Motor neuron (in vitro differentiated cells): ENCODE results near the gene SPN. TPM values are rescaled to one million over a fixed set of nuclear protein-coding genes. Genes with fewer than 3 reads are reported as not detected.

Experiments
- total RNA-seq, 8 experiments: library from RNA; unstranded; fragments of 300-600 nt; gene quantifications; 2 replicates each; pipeline versions ENCODE4 v1.2.3 to v1.2.4, GENCODE V29; 2022

SPN gene
- total RNA-seq, 8 experiments from 2014 or later = 0.07 to 1.1 (median 0.35) TPM

Other genes starting within 250 kb of the SPN start
- gene BOLA2, start 208.9 kb upstream of the SPN start, total RNA-seq = 10 to 100 TPM; 16.0 to 38.7 (median 25.1) TPM
- 10 to 100 TPM in 6 of 8 experiments, 1 to 10 TPM in 2; 7.7 to 25.4 (median 12.4) TPM for gene SLX1B, start 208.7 kb upstream of the SPN start, total RNA-seq
- gene SULT1A4, start 203.3 kb upstream of the SPN start, total RNA-seq = 10 to 100 TPM in 1 of 8 experiments, 1 to 10 TPM in 2, under 1 TPM in 5; 0.16 to 18.4 (median 0.83) TPM
- 10 to 100 TPM in 4 of 8 experiments, 1 to 10 TPM in 4; 3.4 to 43.7 (median 11.4) TPM for gene NPIPB12, start 156.8 kb upstream of the SPN start, total RNA-seq
- 100 to 1,000 TPM in 1 of 8 experiments, 10 to 100 TPM in 7; 37.7 to 133 (median 52.8) TPM for gene QPRT, start 15.9 kb downstream of the SPN start, total RNA-seq
- gene C16orf54, start 82.7 kb downstream of the SPN start, total RNA-seq = under 1 TPM in 6 of 8 experiments, not detected in 2; 0.05 to 0.28 (median 0.16) TPM
- under 1 TPM in 5 of 8 experiments, not detected in 3; 0.08 to 0.19 (median 0.10) TPM for gene ZG16, start 115.0 kb downstream of the SPN start, total RNA-seq
- gene KIF22, start 127.5 kb downstream of the SPN start, total RNA-seq = 10 to 100 TPM; 16.1 to 96.3 (median 24.4) TPM
- 100 to 1,000 TPM in 7 of 8 experiments, 10 to 100 TPM in 1; 80.2 to 354 (median 177) TPM for gene MAZ, start 143.3 kb downstream of the SPN start, total RNA-seq
- gene PRRT2, start 148.9 kb downstream of the SPN start, total RNA-seq = 10 to 100 TPM in 5 of 8 experiments, 1 to 10 TPM in 3; 1.4 to 72.7 (median 28.4) TPM
- 10 to 100 TPM; 13.7 to 53.0 (median 28.2) TPM for gene PAGR1, start 152.9 kb downstream of the SPN start, total RNA-seq
- gene MVP, start 157.2 kb downstream of the SPN start, total RNA-seq = 100 to 1,000 TPM in 1 of 8 experiments, 10 to 100 TPM in 4, 1 to 10 TPM in 3; 3.2 to 179 (median 31.0) TPM
- gene CDIPT, start 200.0 kb downstream of the SPN start, total RNA-seq = 10 to 100 TPM; 38.1 to 64.9 (median 44.0) TPM
- 10 to 100 TPM; 20.4 to 95.6 (median 70.1) TPM for gene SEZ6L2, start 236.3 kb downstream of the SPN start, total RNA-seq
- 10 to 100 TPM in 7 of 8 experiments, 1 to 10 TPM in 1; 8.9 to 30.8 (median 16.9) TPM for gene ASPHD1, start 237.2 kb downstream of the SPN start, total RNA-seq